Gastroesophageal sphincter (tissue), 4 donors: ENCODE results near the gene ADCY2. TPM values are rescaled to one million over a fixed set of nuclear protein-coding genes. Genes with fewer than 3 reads are reported as not detected.

Source experiments
- ATAC-seq: fragments of 150-250 bp; one replicate; pipeline ENCODE4 v1.9.1; 2016; ENCODE audit warnings: mild to moderate bottlenecking, moderate library complexity
- H3K27ac ChIP-seq, 4 donors: fragments of 200-600 bp; sonication (generic) in 3 of 4; 1 replicate in 3 of 4; 2 replicates in 1 of 4; pipeline ENCODE4 v1.5.1; 2016 to 2019
- H3K27me3 ChIP-seq: fragments of 200-600 bp; sonication (generic); one replicate; pipeline ENCODE4 v1.5.1; 2019
- H3K36me3 ChIP-seq, 2 donors: fragments of 200-600 bp; sonication (generic); one replicate each; pipeline ENCODE4 v1.5.1; 2019; ENCODE audit warnings: control low read depth in 1 of 2
- H3K4me1 ChIP-seq, 3 donors: fragments of 200-600 bp; sonication (generic); 1 replicate in 2 of 3; 2 replicates in 1 of 3; pipeline ENCODE4 v1.5.1; 2016 to 2019; ENCODE audit warnings: control low read depth in 2 of 3
- H3K4me3 ChIP-seq, 2 donors: fragments of 200-600 bp; sonication (generic); one replicate each; pipeline ENCODE4 v1.5.1; 2019; ENCODE audit warnings: mild to moderate bottlenecking in 1 of 2, moderate library complexity in 1 of 2
- H3K9me3 ChIP-seq, 3 donors: fragments of 200-600 bp; sonication (generic); one replicate each; pipeline ENCODE4 v1.5.1; 2017 to 2019; ENCODE audit warnings: control low read depth in 2 of 3
- CTCF ChIP-seq, 4 experiments: fragments of 200-600 bp in 2 of 4; fragments of 450-650 bp in 2 of 4; sonication (generic) in 1 of 4; IDR thresholded peaks; one replicate each; pipeline ENCODE4 v1.5.1; 2017 to 2019; ENCODE audit warnings: antibody characterized with exemption in 4 of 4, mild to moderate bottlenecking in 2 of 4, moderate library complexity in 2 of 4
- EP300 ChIP-seq: sonication (generic); formaldehyde crosslinking; IDR thresholded peaks from one replicate; pipeline ENCODE4 v1.6.1; 2017; ENCODE audit warnings: antibody characterized with exemption, mild to moderate bottlenecking
- POLR2A ChIP-seq, 2 donors: fragments of 450-650 bp; IDR thresholded peaks; one replicate each; pipeline ENCODE4 v1.6.1; 2017; ENCODE audit warnings: antibody characterized with exemption in 2 of 2, mild to moderate bottlenecking in 2 of 2, moderate library complexity in 1 of 2
- POLR2AphosphoS5 ChIP-seq: sonication (generic); formaldehyde crosslinking; IDR thresholded peaks from one replicate; pipeline ENCODE4 v1.6.1; 2017; ENCODE audit warnings: antibody characterized with exemption
- WGBS, 2 donors: methylation state at CpG; one replicate each; pipeline ENCODE4 v1.1.5; 2018; ENCODE audit warnings: low coverage in 1 of 2; 5-methylcytosine and 5-hydroxymethylcytosine counted together
- total RNA-seq, 4 donors: library from RNA; depleted of rRNA; stranded (reverse); fragments of >200 nt; gene quantifications; one replicate each; pipeline ENCODE4 v1.1.0, GENCODE V29; 2016

Gene ADCY2
- total RNA-seq, 4 donors from 2014 or later = 5.8 to 15.9 (median 8.9) TPM

- peaks cover 0 to 11% of the 10 kb centered on the region in 2 donors for H3K36me3 ChIP-seq
- H3K4me1 ChIP-seq = no peaks in the 10 kb centered on the region
- 91% methylated on average over 6 of the region's 6 CpGs for WGBS, 2 donors
- H3K9me3 ChIP-seq = no peaks in the 10 kb centered on the region
- TF ChIP-seq POLR2A (IDR thresholded peaks at IDR 0.05) (no peak), EP300 (no peak), CTCF (IDR thresholded peaks at IDR 0.05) (no peak), POLR2AphosphoS5 (no peak)
- no peaks in the 10 kb centered on the region for H3K27me3 ChIP-seq
- ATAC-seq = no peak
- H3K4me3 ChIP-seq = no peak overlapping the region
- no peak overlapping the region for H3K27ac ChIP-seq
Measured at GRCh38 chr5:7773178-7773577, 377.2 kb downstream of the ADCY2 start.

GRCh38 chr5:7776442-7776841, 380.5 kb downstream of the ADCY2 start:
- peaks cover 0 to 8% of the 10 kb centered on the region in 2 donors for H3K36me3 ChIP-seq
- H3K4me1 ChIP-seq = no peaks in the 10 kb centered on the region
- no peaks in the 10 kb centered on the region for H3K9me3 ChIP-seq
- TF ChIP-seq POLR2AphosphoS5 (no peak), EP300 (no peak), POLR2A (IDR thresholded peaks at IDR 0.05) (no peak), CTCF (IDR thresholded peaks at IDR 0.05) (no peak)
- H3K4me3 ChIP-seq = no peak overlapping the region
- ATAC-seq = no peak
- 75 to 76% methylated on average over 3 to 4 of the region's 4 CpGs for WGBS, 2 donors
- H3K27me3 ChIP-seq = no peaks in the 10 kb centered on the region
- no peak overlapping the region for H3K27ac ChIP-seq

GRCh38 chr5:7779019-7780005, 383.4 kb downstream of the ADCY2 start:
- Histone ChIP-seq H3K27me3 (no peaks in the 10 kb centered on the region), H3K4me3 (no peak overlapping the region), H3K4me1 (no peaks in the 10 kb centered on the region), H3K27ac (no peak overlapping the region), H3K36me3 (peaks cover 0 to 4% of the 10 kb centered on the region in 2 donors), H3K9me3 (no peaks in the 10 kb centered on the region)
- no peak for TF ChIP-seq POLR2A (IDR thresholded peaks at IDR 0.05)
- no peak for ATAC-seq
- 63 to 65% methylated on average over 6 to 9 of the region's 10 CpGs for WGBS, 2 donors

GRCh38 chr5:7781899-7782298, 386.0 kb downstream of the ADCY2 start:
- no peaks in the 10 kb centered on the region for H3K9me3 ChIP-seq
- no peak for TF ChIP-seq EP300
- no peak for TF ChIP-seq POLR2A (IDR thresholded peaks at IDR 0.05)
- TF ChIP-seq CTCF (IDR thresholded peaks at IDR 0.05) = no peak
- TF ChIP-seq POLR2AphosphoS5 = no peak
- H3K27ac ChIP-seq = no peak overlapping the region
- WGBS, 2 donors = no CpG with 5 or more reads among the region's 3 CpGs
- H3K4me1 ChIP-seq = no peaks in the 10 kb centered on the region
- no peaks in the 10 kb centered on the region for H3K36me3 ChIP-seq
- H3K27me3 ChIP-seq = no peaks in the 10 kb centered on the region
- ATAC-seq = no peak
- no peak overlapping the region for H3K4me3 ChIP-seq

- 40 to 51% methylated on average over 2 to 4 of the region's 4 CpGs for WGBS, 2 donors
- H3K4me1 ChIP-seq = no peaks in the 10 kb centered on the region
- H3K9me3 ChIP-seq = no peaks in the 10 kb centered on the region
- ATAC-seq = no peak
- H3K4me3 ChIP-seq = no peak overlapping the region
- H3K27me3 ChIP-seq = no peaks in the 10 kb centered on the region
- no peak for TF ChIP-seq POLR2A (IDR thresholded peaks at IDR 0.05)
- no peak for TF ChIP-seq EP300
- no peak for TF ChIP-seq POLR2AphosphoS5
- no peak for TF ChIP-seq CTCF (IDR thresholded peaks at IDR 0.05)
- H3K27ac ChIP-seq = no peak overlapping the region
- H3K36me3 ChIP-seq = no peaks in the 10 kb centered on the region
Measured at GRCh38 chr5:7784683-7785380, 388.9 kb downstream of the ADCY2 start.
